Bronchial epithelial cell (primary cell): Measurements from ENCODE around the gene ATP6V0A4. TPM values are rescaled to one million over a fixed set of nuclear protein-coding genes. Genes with fewer than 3 reads are reported as not detected.
"Not testable (repeated sequence)": the region's sequence is repeated elsewhere in the genome, so short reads cannot be mapped to it uniquely, and the experiment has no call there.

ENCODE experiments used
- DNase-seq: peaks from one replicate; pipeline ENCODE4 v3.0.0-alpha.2; 2010; ENCODE audit warnings: low read depth
- FAIRE-seq: peaks from 2 replicates; lab custom pipeline; 2011; peaks lifted over from hg19 to GRCh38; lab: Jason Lieb, UNC
- H3K27me3 ChIP-seq: 2 replicates; pipeline ENCODE4 v1.5.1; 2011; ENCODE audit warnings: low read length; ENCODE audit not compliant: control insufficient read depth, insufficient read depth
- H3K36me3 ChIP-seq: 2 replicates; pipeline ENCODE4 v1.5.1; 2011; ENCODE audit warnings: low read length; ENCODE audit not compliant: control insufficient read depth, insufficient read depth
- H3K4me3 ChIP-seq: 2 replicates; pipeline ENCODE4 v1.5.1; 2011; ENCODE audit warnings: mild to moderate bottlenecking, low read depth, low read length, control low read depth
- total RNA-seq: library from RNA; depleted of rRNA; stranded (reverse); fragments of >200 nt; gene quantifications from 2 replicates; pipeline ENCODE4 v1.2.1, GENCODE V29; 2014
- TF ChIP-seq, protein P1 (sequence below): IDR thresholded peaks from 2 replicates; pipeline ENCODE4 v1.5.1; 2011; ENCODE audit warnings: mild to moderate bottlenecking, moderate library complexity, low read length, control low read depth, inconsistent platforms; ENCODE audit not compliant: insufficient read depth, severe bottlenecking

ATP6V0A4 gene
- total RNA-seq, 1 donor from 2014 or later: not detected

DNA sequence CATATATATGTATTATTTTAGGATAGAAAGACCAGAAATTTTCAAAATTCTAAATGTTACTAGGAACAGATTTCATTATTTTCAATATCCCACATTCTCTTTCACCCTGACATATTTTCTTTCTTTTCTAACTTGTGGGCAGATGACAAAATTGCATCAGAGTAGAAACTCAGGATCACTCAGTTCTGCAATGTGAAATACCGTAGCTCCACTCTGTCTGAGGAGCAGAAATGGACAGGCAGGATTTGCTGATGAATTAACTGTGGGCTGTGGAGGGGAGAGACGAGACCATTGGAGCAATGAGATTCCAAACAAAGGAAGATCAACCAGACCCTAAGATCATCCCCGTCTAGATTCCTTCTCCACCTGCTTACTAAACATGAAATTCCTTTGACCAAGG lies 59.9 kb downstream of the ATP6V0A4 start:
- FAIRE-seq: no peak
- no peak for DNase-seq
- Histone ChIP-seq H3K27me3 (no peaks in the 10 kb centered on the region), H3K36me3 (no peaks in the 10 kb centered on the region), H3K4me3 (no peak overlapping the region)
- TF ChIP-seq, protein P1, sequence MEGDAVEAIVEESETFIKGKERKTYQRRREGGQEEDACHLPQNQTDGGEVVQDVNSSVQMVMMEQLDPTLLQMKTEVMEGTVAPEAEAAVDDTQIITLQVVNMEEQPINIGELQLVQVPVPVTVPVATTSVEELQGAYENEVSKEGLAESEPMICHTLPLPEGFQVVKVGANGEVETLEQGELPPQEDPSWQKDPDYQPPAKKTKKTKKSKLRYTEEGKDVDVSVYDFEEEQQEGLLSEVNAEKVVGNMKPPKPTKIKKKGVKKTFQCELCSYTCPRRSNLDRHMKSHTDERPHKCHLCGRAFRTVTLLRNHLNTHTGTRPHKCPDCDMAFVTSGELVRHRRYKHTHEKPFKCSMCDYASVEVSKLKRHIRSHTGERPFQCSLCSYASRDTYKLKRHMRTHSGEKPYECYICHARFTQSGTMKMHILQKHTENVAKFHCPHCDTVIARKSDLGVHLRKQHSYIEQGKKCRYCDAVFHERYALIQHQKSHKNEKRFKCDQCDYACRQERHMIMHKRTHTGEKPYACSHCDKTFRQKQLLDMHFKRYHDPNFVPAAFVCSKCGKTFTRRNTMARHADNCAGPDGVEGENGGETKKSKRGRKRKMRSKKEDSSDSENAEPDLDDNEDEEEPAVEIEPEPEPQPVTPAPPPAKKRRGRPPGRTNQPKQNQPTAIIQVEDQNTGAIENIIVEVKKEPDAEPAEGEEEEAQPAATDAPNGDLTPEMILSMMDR: no peak

DNA sequence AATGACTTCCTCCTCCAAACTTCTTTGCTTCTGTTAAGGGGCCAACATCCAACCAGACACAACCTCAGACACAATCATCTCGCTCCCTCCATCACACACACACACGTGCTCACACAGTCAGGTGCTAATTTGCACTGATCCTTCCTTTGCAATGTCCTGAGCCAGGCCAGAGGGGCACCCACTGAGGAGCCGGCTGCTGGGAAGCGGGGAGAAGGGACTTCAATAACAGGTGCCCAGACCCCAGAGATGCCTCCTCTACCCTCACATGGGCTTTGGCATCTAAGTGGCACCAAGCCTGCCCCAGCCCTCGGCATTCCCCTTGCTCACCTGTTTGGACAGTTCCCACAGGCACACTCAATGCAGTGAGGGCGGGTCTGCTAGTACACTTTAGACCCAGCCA lies 62.6 kb downstream of the ATP6V0A4 start:
- Histone ChIP-seq H3K27me3 (no peaks in the 10 kb centered on the region), H3K36me3 (no peaks in the 10 kb centered on the region), H3K4me3 (no peak overlapping the region)
- DNase-seq (no peak), FAIRE-seq (no peak)
- TF ChIP-seq, protein P1: no peak

DNA sequence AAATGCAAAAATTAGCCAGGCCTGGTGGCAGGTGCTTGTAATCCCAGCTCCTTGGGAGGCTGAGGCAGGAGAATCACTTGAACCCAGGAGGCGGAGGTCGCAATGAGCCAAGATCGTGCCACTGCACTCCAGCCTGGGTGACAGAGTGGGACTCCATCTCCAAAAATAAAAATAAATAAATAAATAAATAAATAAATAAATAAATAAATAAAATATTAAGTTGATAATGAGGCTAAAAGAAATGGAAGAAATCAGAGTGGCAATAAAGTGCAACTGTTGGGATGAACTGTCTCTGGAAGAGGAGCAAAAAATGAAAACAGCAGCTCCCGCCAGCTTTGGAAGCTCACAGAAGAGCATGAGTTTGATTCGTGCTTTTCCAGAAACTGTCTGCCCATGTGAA lies 66.3 kb downstream of the ATP6V0A4 start:
- H3K36me3 ChIP-seq, H3K27me3 ChIP-seq, FAIRE-seq, DNase-seq, H3K4me3 ChIP-seq: not testable (repeated sequence)

DNA sequence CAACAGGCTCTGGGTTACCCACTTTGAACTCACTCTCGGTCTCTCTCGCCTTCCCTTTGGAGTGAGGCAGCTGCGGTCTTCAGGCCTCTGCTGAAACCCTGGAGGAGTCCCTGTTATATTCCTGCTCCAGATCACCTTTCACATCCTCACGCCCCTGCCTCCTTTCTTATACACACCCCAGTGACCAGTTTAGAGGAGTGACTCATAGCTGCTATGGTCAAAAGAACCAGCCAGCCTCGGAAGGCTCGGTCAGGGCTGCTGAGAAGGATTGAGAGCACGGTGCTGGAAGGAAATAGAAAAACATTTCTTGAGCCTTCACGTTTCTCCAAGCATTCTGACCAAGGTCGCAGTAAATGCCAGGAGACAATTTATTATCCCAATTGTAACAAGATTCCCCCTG lies 68.6 kb downstream of the ATP6V0A4 start:
- Histone ChIP-seq H3K4me3 (no peak overlapping the region), H3K27me3 (no peaks in the 10 kb centered on the region), H3K36me3 (no peaks in the 10 kb centered on the region)
- TF ChIP-seq, protein P1: no peak
- FAIRE-seq (no peak), DNase-seq (peak; percentile 26)

DNA sequence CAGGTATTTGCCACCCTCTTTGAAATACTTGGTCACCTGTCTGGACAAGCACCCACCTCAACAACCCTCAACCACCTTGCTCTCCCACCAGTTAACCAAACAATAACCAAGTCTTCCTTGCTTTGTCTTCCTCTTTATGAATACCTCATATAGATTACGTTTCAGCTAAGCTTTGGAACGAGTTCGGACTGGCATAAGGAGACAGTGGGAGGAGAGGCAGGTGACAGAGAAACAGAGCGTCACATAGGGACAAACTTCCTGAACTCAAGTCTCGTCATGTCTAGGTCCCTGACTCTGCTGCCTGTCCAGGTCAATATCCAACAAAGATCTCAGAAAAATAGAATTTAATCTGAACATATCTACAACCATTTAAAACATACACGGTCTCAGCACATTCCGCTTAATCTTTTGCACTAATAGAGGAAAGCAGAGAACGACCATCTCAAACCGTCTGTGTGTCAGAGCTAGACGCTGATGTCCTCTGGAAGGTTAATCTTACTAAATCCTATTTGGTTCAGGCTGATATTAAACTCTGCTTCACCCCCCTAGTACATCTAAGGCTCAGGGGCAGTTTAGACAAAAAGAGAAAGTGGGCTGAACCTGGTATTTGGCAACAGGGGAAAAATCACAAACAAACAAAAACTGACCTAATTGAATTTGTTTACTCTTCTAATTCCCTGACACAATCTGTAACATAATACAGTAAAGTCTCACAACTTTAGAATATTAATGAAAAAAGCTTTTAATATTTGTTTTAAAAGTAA lies 70.5 kb downstream of the ATP6V0A4 start:
- DNase-seq: peak; percentile 93
- H3K27me3 ChIP-seq: no peaks in the 10 kb centered on the region
- H3K4me3 ChIP-seq: no peak overlapping the region
- H3K36me3 ChIP-seq: no peaks in the 10 kb centered on the region
- TF ChIP-seq, protein P1: no peak
- peak; percentile 77 for FAIRE-seq

DNA sequence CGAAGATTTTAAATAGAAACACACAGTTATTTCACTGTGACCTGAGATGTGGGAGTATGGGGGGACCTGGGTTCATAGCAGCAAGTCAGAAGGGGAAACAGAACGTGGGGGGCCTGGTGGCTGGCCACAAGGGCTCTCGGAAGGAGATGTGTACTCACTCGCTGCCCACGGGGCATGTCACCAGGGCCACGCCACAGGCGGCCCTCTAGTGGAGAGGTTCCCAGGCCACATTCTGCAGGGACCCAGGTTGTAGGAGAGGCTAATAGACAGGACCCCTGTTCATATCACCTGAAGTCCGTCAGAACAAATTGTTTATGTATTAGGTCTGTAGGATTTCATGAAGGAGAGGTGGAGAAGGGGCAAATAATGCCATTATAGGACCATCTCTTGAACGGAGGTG lies 71.7 kb downstream of the ATP6V0A4 start:
- Histone ChIP-seq H3K36me3 (no peaks in the 10 kb centered on the region), H3K27me3 (no peaks in the 10 kb centered on the region), H3K4me3 (no peak overlapping the region)
- DNase-seq: no peak
- TF ChIP-seq, protein P1: peak; percentile 15
- FAIRE-seq: no peak
